ENCODE measurements around the gene DOCK6.

The DOCK6 gene

GRCh38 chr19:11203194-11204075 is 58.9 kb downstream of the DOCK6 start:
- TF ChIP-seq RARB (CRISPR knock-in tag; IDR thresholded peaks at IDR 0.05) (no peak), TSHZ2 (CRISPR knock-in tag; IDR thresholded peaks at IDR 0.05) (no peak), ZNF8 (CRISPR knock-in tag; IDR thresholded peaks at IDR 0.05) (no peak), ZNF70 (CRISPR knock-in tag; IDR thresholded peaks at IDR 0.05) (no peak), GLIS3 (CRISPR knock-in tag; IDR thresholded peaks at IDR 0.05) (no peak), CSRNP3 (CRISPR knock-in tag; IDR thresholded peaks at IDR 0.05) (no peak), PATZ1 (CRISPR knock-in tag; IDR thresholded peaks at IDR 0.05; ENCODE audit: borderline replicate concordance) (peak; percentile 11; the same call in 1 of the 2 replicates)
- peak; percentile 76 for ATAC-seq

- TF ChIP-seq POU6F1 (CRISPR knock-in tag; IDR thresholded peaks at IDR 0.05; ENCODE audit: borderline replicate concordance, low read depth) (no peak), ZFP3 (CRISPR knock-in tag; IDR thresholded peaks at IDR 0.05) (no peak), ESRRG (CRISPR knock-in tag; IDR thresholded peaks at IDR 0.05) (no peak), ZNF565 (CRISPR knock-in tag; conservative IDR thresholded peaks at IDR 0.05; ENCODE audit: low read depth) (no peak), CSRNP3 (CRISPR knock-in tag; IDR thresholded peaks at IDR 0.05) (no peak), ZC3H10 (CRISPR knock-in tag; IDR thresholded peaks at IDR 0.05) (no peak), TSHZ2 (CRISPR knock-in tag; IDR thresholded peaks at IDR 0.05) (no peak), ISL1 (CRISPR knock-in tag; IDR thresholded peaks at IDR 0.05) (no peak), ARNTL (CRISPR knock-in tag; IDR thresholded peaks at IDR 0.05; ENCODE audit: borderline replicate concordance, low read depth) (no peak), ZNF8 (CRISPR knock-in tag; IDR thresholded peaks at IDR 0.05) (no peak), ZFP30 (CRISPR knock-in tag; IDR thresholded peaks at IDR 0.05) (no peak), ZNF70 (CRISPR knock-in tag; IDR thresholded peaks at IDR 0.05) (no peak), CSDC2 (CRISPR knock-in tag; IDR thresholded peaks at IDR 0.05) (no peak), OSR1 (CRISPR knock-in tag; IDR thresholded peaks at IDR 0.05) (no peak), PATZ1 (CRISPR knock-in tag; IDR thresholded peaks at IDR 0.05; ENCODE audit: borderline replicate concordance) (no peak), TOX (CRISPR knock-in tag; IDR thresholded peaks at IDR 0.05; ENCODE audit: borderline replicate concordance) (no peak), SNAI2 (CRISPR knock-in tag; IDR thresholded peaks at IDR 0.05) (no peak)
- ATAC-seq = no peak
Observed at GRCh38 chr19:11202488-11203193, 59.7 kb downstream of the DOCK6 start.

Measured in SK-N-SH treated with all-trans-retinoic acid at 6 μM for 48 hours (cell line).